Measurements from ENCODE around the gene OAT.

Gene OAT

DNA sequence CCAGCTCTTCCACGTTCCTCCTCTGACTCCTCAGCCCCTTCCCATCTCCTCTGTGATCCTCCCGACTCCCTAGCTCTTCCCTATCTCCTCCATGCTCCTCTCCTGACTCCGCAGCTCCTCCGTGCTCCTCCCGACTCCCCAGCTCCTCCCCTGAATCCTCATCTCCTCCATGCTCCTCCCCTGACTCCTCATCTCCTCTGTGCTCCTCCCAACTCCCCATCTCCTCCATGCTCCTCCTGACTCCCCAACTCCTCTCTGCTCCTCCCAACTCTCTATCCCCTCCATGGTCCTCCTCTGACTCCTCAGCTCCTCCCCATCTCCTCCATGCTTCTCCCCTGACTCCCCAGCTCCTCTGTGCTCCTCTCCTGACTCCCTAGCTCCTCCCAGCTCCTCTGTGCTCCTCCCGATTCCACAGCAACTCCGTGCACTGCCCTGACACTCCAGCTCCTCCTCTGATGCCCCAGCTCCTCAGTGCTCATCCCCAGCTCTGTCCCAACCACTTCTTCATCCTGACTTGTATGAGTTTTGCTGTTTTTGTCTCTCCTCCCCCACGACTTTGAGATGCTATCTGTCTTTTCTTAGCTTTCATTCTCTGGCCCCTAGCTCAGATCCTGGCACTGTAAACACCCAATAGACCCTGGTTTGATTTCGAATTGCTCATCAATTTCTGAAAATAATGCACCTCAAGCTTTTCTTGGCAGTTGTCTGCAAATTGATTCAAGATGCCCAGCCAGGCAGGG, 38.3 kb downstream of the OAT start:
- H3K9me3 ChIP-seq (ENCODE audit: control insufficient read depth in 1 of 2, low read length in 2 of 2), result no peaks in the 10 kb centered on the region
- no peak overlapping the region for H3K9ac ChIP-seq (ENCODE audit: low read depth in 1 of 2, low read length in 2 of 2)
- no peaks in the 10 kb centered on the region for H3K4me1 ChIP-seq (ENCODE audit: control insufficient read depth in 1 of 2, insufficient read depth in 2 of 2, low read length in 2 of 2)
- peaks cover 20 to 26% of the 10 kb centered on the region in 2 donors for H3K27me3 ChIP-seq (ENCODE audit: control insufficient read depth in 1 of 2, insufficient read depth in 2 of 2, low read length in 2 of 2)
- no peak overlapping the region for H3K4me3 ChIP-seq (ENCODE audit: low read depth in 1 of 2, low read length in 2 of 2)
- no peak overlapping the region for H3K27ac ChIP-seq (ENCODE audit: low read depth, low read length)
- no peaks in the 10 kb centered on the region for H3K36me3 ChIP-seq (ENCODE audit: control insufficient read depth in 1 of 2, insufficient read depth in 2 of 2, low read length in 2 of 2)

- Histone ChIP-seq H3K27me3 (ENCODE audit: control insufficient read depth in 1 of 2, insufficient read depth in 2 of 2, low read length in 2 of 2) (peaks cover 20 to 26% of the 10 kb centered on the region in 2 donors), H3K9ac (ENCODE audit: low read depth in 1 of 2, low read length in 2 of 2) (no peak overlapping the region), H3K27ac (ENCODE audit: low read depth, low read length) (no peak overlapping the region), H3K4me1 (ENCODE audit: control insufficient read depth in 1 of 2, insufficient read depth in 2 of 2, low read length in 2 of 2) (no peaks in the 10 kb centered on the region), H3K36me3 (ENCODE audit: control insufficient read depth in 1 of 2, insufficient read depth in 2 of 2, low read length in 2 of 2) (no peaks in the 10 kb centered on the region), H3K4me3 (ENCODE audit: low read depth in 1 of 2, low read length in 2 of 2) (no peak overlapping the region), H3K9me3 (ENCODE audit: control insufficient read depth in 1 of 2, low read length in 2 of 2) (no peaks in the 10 kb centered on the region)
These were observed 39.0 kb downstream of the OAT start for GRCh38 chr10:124379609-124380193.

GRCh38 chr10:124378881-124379471, 39.7 kb downstream of the OAT start:
- no peaks in the 10 kb centered on the region for H3K9me3 ChIP-seq (ENCODE audit: control insufficient read depth in 1 of 2, low read length in 2 of 2)
- peaks cover 20 to 26% of the 10 kb centered on the region in 2 donors for H3K27me3 ChIP-seq (ENCODE audit: control insufficient read depth in 1 of 2, insufficient read depth in 2 of 2, low read length in 2 of 2)
- no peak overlapping the region for H3K27ac ChIP-seq (ENCODE audit: low read depth, low read length)
- no peaks in the 10 kb centered on the region for H3K36me3 ChIP-seq (ENCODE audit: control insufficient read depth in 1 of 2, insufficient read depth in 2 of 2, low read length in 2 of 2)
- H3K4me3 ChIP-seq (ENCODE audit: low read depth in 1 of 2, low read length in 2 of 2), result no peak overlapping the region
- no peak overlapping the region for H3K9ac ChIP-seq (ENCODE audit: low read depth in 1 of 2, low read length in 2 of 2)
- H3K4me1 ChIP-seq (ENCODE audit: control insufficient read depth in 1 of 2, insufficient read depth in 2 of 2, low read length in 2 of 2), result no peaks in the 10 kb centered on the region

GRCh38 chr10:124378271-124378670, 40.5 kb downstream of the OAT start:
- H3K4me3 ChIP-seq (ENCODE audit: low read depth in 1 of 2, low read length in 2 of 2), result no peak overlapping the region
- no peak overlapping the region for H3K27ac ChIP-seq (ENCODE audit: low read depth, low read length)
- H3K9ac ChIP-seq (ENCODE audit: low read depth in 1 of 2, low read length in 2 of 2), result no peak overlapping the region
- H3K36me3 ChIP-seq (ENCODE audit: control insufficient read depth in 1 of 2, insufficient read depth in 2 of 2, low read length in 2 of 2), result no peaks in the 10 kb centered on the region
- H3K9me3 ChIP-seq (ENCODE audit: control insufficient read depth in 1 of 2, low read length in 2 of 2), result no peaks in the 10 kb centered on the region
- peaks cover 20 to 26% of the 10 kb centered on the region in 2 donors for H3K27me3 ChIP-seq (ENCODE audit: control insufficient read depth in 1 of 2, insufficient read depth in 2 of 2, low read length in 2 of 2)
- H3K4me1 ChIP-seq (ENCODE audit: control insufficient read depth in 1 of 2, insufficient read depth in 2 of 2, low read length in 2 of 2), result no peaks in the 10 kb centered on the region

DNA sequence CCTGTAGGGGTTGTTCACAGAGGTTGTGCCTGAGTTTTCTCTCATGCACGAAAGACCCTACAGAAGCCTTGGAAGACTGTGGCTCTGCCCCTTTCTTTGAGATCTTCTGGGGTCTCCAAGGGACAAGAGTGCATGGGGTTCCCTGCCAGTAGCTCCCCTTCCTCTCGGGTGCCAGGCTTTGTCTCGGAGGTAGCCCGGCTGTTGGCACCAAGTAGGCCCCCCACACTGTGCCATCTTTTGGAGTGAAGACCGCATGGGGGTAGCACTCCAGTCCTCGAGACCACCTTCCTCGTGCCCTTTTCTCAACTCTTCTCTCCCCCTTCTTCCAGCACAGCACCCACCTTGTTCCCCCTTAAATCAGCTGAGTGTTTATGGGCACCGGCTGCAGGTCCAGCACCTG, 41.6 kb downstream of the OAT start:
- H3K9ac ChIP-seq (ENCODE audit: low read depth in 1 of 2, low read length in 2 of 2), result no peak overlapping the region
- no peaks in the 10 kb centered on the region for H3K9me3 ChIP-seq (ENCODE audit: control insufficient read depth in 1 of 2, low read length in 2 of 2)
- no peak overlapping the region for H3K27ac ChIP-seq (ENCODE audit: low read depth, low read length)
- H3K27me3 ChIP-seq (ENCODE audit: control insufficient read depth in 1 of 2, insufficient read depth in 2 of 2, low read length in 2 of 2), result peaks cover 20 to 29% of the 10 kb centered on the region in 2 donors
- no peak overlapping the region for H3K4me3 ChIP-seq (ENCODE audit: low read depth in 1 of 2, low read length in 2 of 2)
- no peaks in the 10 kb centered on the region for H3K4me1 ChIP-seq (ENCODE audit: control insufficient read depth in 1 of 2, insufficient read depth in 2 of 2, low read length in 2 of 2)
- no peaks in the 10 kb centered on the region for H3K36me3 ChIP-seq (ENCODE audit: control insufficient read depth in 1 of 2, insufficient read depth in 2 of 2, low read length in 2 of 2)

- Histone ChIP-seq H3K27me3 (ENCODE audit: control insufficient read depth in 1 of 2, insufficient read depth in 2 of 2, low read length in 2 of 2) (peaks cover 16 to 25% of the 10 kb centered on the region in 2 donors), H3K27ac (ENCODE audit: low read depth, low read length) (no peak overlapping the region), H3K4me3 (ENCODE audit: low read depth in 1 of 2, low read length in 2 of 2) (no peak overlapping the region), H3K36me3 (ENCODE audit: control insufficient read depth in 1 of 2, insufficient read depth in 2 of 2, low read length in 2 of 2) (no peaks in the 10 kb centered on the region), H3K9me3 (ENCODE audit: control insufficient read depth in 1 of 2, low read length in 2 of 2) (no peaks in the 10 kb centered on the region), H3K9ac (ENCODE audit: low read depth in 1 of 2, low read length in 2 of 2) (no peak overlapping the region), H3K4me1 (ENCODE audit: control insufficient read depth in 1 of 2, insufficient read depth in 2 of 2, low read length in 2 of 2) (no peaks in the 10 kb centered on the region)
These were observed 42.3 kb downstream of the OAT start for GRCh38 chr10:124376411-124376810.

DNA sequence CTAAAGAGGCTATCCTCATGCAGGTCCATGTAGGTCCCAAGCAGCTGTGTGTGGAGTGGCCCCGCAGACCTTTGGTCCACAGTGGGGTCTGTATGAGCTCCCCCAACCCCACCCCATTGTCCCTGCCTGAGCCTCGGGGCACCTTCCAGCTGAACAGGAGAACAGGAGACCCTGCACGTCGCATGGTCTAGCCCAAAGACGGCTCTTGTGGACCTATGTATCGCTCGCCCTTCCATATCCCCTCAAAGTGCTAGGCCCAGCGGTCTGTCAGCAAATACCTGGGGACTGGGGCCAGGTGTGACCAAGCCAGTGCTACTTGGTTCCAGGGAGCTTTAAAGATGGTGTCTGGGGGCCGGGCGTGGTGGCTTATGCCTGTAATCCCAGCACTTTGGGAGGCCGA, 43.0 kb downstream of the OAT start:
- H3K9me3 ChIP-seq (ENCODE audit: control insufficient read depth in 1 of 2, low read length in 2 of 2), result no peaks in the 10 kb centered on the region
- no peak overlapping the region for H3K4me3 ChIP-seq (ENCODE audit: low read depth in 1 of 2, low read length in 2 of 2)
- no peaks in the 10 kb centered on the region for H3K4me1 ChIP-seq (ENCODE audit: control insufficient read depth in 1 of 2, insufficient read depth in 2 of 2, low read length in 2 of 2)
- H3K27ac ChIP-seq (ENCODE audit: low read depth, low read length), result no peak overlapping the region
- no peak overlapping the region for H3K9ac ChIP-seq (ENCODE audit: low read depth in 1 of 2, low read length in 2 of 2)
- H3K36me3 ChIP-seq (ENCODE audit: control insufficient read depth in 1 of 2, insufficient read depth in 2 of 2, low read length in 2 of 2), result no peaks in the 10 kb centered on the region
- peaks cover 9 to 18% of the 10 kb centered on the region in 2 donors for H3K27me3 ChIP-seq (ENCODE audit: control insufficient read depth in 1 of 2, insufficient read depth in 2 of 2, low read length in 2 of 2)

- Histone ChIP-seq H3K27ac (ENCODE audit: low read depth, low read length) (no peak overlapping the region), H3K4me3 (ENCODE audit: low read depth in 1 of 2, low read length in 2 of 2) (no peak overlapping the region), H3K27me3 (ENCODE audit: control insufficient read depth in 1 of 2, insufficient read depth in 2 of 2, low read length in 2 of 2) (peaks cover 6 to 14% of the 10 kb centered on the region in 2 donors), H3K4me1 (ENCODE audit: control insufficient read depth in 1 of 2, insufficient read depth in 2 of 2, low read length in 2 of 2) (no peaks in the 10 kb centered on the region), H3K36me3 (ENCODE audit: control insufficient read depth in 1 of 2, insufficient read depth in 2 of 2, low read length in 2 of 2) (no peaks in the 10 kb centered on the region), H3K9me3 (ENCODE audit: control insufficient read depth in 1 of 2, low read length in 2 of 2) (no peaks in the 10 kb centered on the region), H3K9ac (ENCODE audit: low read depth in 1 of 2, low read length in 2 of 2) (no peak overlapping the region)
These were observed 43.4 kb downstream of the OAT start for GRCh38 chr10:124375353-124375614.

- H3K9ac ChIP-seq (ENCODE audit: low read depth in 1 of 2, low read length in 2 of 2), result no peak overlapping the region
- H3K27me3 ChIP-seq (ENCODE audit: control insufficient read depth in 1 of 2, insufficient read depth in 2 of 2, low read length in 2 of 2), result peaks cover 3 to 8% of the 10 kb centered on the region in 2 donors
- no peak overlapping the region for H3K27ac ChIP-seq (ENCODE audit: low read depth, low read length)
- no peaks in the 10 kb centered on the region for H3K36me3 ChIP-seq (ENCODE audit: control insufficient read depth in 1 of 2, insufficient read depth in 2 of 2, low read length in 2 of 2)
- no peaks in the 10 kb centered on the region for H3K9me3 ChIP-seq (ENCODE audit: control insufficient read depth in 1 of 2, low read length in 2 of 2)
- H3K4me3 ChIP-seq (ENCODE audit: low read depth in 1 of 2, low read length in 2 of 2), result no peak overlapping the region
- H3K4me1 ChIP-seq (ENCODE audit: control insufficient read depth in 1 of 2, insufficient read depth in 2 of 2, low read length in 2 of 2), result no peaks in the 10 kb centered on the region
These were observed 44.0 kb downstream of the OAT start for GRCh38 chr10:124374535-124375352.

DNA sequence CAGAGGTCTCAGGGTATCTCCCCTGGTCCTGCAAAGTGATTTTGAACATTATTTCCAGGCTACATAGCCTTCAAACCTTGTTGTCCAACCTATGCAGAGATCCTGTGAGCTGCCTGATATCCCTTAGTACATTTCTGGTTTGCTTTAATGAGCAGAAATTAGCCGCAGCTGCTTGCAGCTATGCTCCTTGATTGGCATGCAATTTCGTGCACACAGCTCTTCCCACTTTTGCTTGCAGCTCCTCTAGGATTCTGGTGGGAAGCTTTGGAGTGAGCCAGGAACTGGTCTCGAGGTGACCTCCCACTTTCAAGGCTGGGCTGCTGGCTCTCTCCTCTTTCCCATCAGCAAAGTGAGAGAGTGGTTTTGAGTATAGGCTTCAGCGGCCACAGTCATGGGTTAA, 45.8 kb downstream of the OAT start:
- Histone ChIP-seq H3K4me1 (ENCODE audit: control insufficient read depth in 1 of 2, insufficient read depth in 2 of 2, low read length in 2 of 2) (no peaks in the 10 kb centered on the region), H3K9me3 (ENCODE audit: control insufficient read depth in 1 of 2, low read length in 2 of 2) (no peaks in the 10 kb centered on the region), H3K9ac (ENCODE audit: low read depth in 1 of 2, low read length in 2 of 2) (no peak overlapping the region), H3K4me3 (ENCODE audit: low read depth in 1 of 2, low read length in 2 of 2) (no peak overlapping the region), H3K27ac (ENCODE audit: low read depth, low read length) (no peak overlapping the region), H3K36me3 (ENCODE audit: control insufficient read depth in 1 of 2, insufficient read depth in 2 of 2, low read length in 2 of 2) (no peaks in the 10 kb centered on the region), H3K27me3 (ENCODE audit: control insufficient read depth in 1 of 2, insufficient read depth in 2 of 2, low read length in 2 of 2) (peaks cover 0 to 3% of the 10 kb centered on the region in 2 donors)

All from duodenal mucosa (tissue), 2 donors.